Embryonic facial prominence (tissue), 1 donor: Measurements from ENCODE around the gene MBTPS1.

ENCODE experiments used
- DNase-seq: peaks from one replicate; pipeline ENCODE4 v3.0.0-alpha.2; 2016; ENCODE audit errors: extremely low spot score

The MBTPS1 gene

GRCh38 chr16:84053237-84053636 lies 63.5 kb downstream of the MBTPS1 start:
- no peak for DNase-seq

GRCh38 chr16:84052071-84052622 lies 64.6 kb downstream of the MBTPS1 start:
- no peak for DNase-seq

GRCh38 chr16:84050316-84050715 lies 66.4 kb downstream of the MBTPS1 start:
- no peak for DNase-seq

- DNase-seq: no peak
Observed at GRCh38 chr16:84049403-84050060, 67.2 kb downstream of the MBTPS1 start.

GRCh38 chr16:84048871-84049270 lies 67.9 kb downstream of the MBTPS1 start:
- DNase-seq: no peak

GRCh38 chr16:84048270-84048669 lies 68.5 kb downstream of the MBTPS1 start:
- DNase-seq: no peak

GRCh38 chr16:84047626-84048025 lies 69.1 kb downstream of the MBTPS1 start:
- DNase-seq: no peak

- no peak for DNase-seq
Observed at GRCh38 chr16:84047206-84047605, 69.5 kb downstream of the MBTPS1 start.

GRCh38 chr16:84045818-84046470 lies 70.8 kb downstream of the MBTPS1 start:
- no peak for DNase-seq

- DNase-seq: no peak
Observed at GRCh38 chr16:84045001-84045817, 71.5 kb downstream of the MBTPS1 start.

- DNase-seq: no peak
Observed at GRCh38 chr16:84044118-84044488, 72.6 kb downstream of the MBTPS1 start.

- DNase-seq: no peak
Observed at GRCh38 chr16:84043486-84044117, 73.1 kb downstream of the MBTPS1 start.

GRCh38 chr16:84042879-84043485 lies 73.8 kb downstream of the MBTPS1 start:
- DNase-seq: no peak

- DNase-seq: no peak
Observed at GRCh38 chr16:84042308-84042878, 74.3 kb downstream of the MBTPS1 start, which contains the start of gene SLC38A8. Gene SLC38A8 (minus strand): TSS chr16:84042795. CDS start chr16:84042157, 638 bp downstream.

GRCh38 chr16:84041881-84042280 lies 74.9 kb downstream of the MBTPS1 start:
- DNase-seq: no peak

- DNase-seq: no peak
Observed at GRCh38 chr16:84040823-84041820, 75.6 kb downstream of the MBTPS1 start.

- DNase-seq: no peak
Observed at GRCh38 chr16:84040226-84040822, 76.4 kb downstream of the MBTPS1 start.

GRCh38 chr16:84039696-84040095 lies 77.0 kb downstream of the MBTPS1 start:
- DNase-seq: no peak

- no peak for DNase-seq
Observed at GRCh38 chr16:84038469-84038868, 78.3 kb downstream of the MBTPS1 start.
